K562 (cell line): Measurements from ENCODE around the gene TBX6. TPM values are rescaled to one million over a fixed set of nuclear protein-coding genes. Genes with fewer than 3 reads are reported as not detected.

Experiments used
- ARID2 ChIP-seq: fragments of 450-650 bp; IDR thresholded peaks from 2 replicates; pipeline ENCODE4 v1.6.1; 2017; ENCODE audit warnings: antibody characterized with exemption, mild to moderate bottlenecking
- CREBBP ChIP-seq: IDR thresholded peaks from one replicate; pipeline ENCODE4 v1.6.1; 2012; ENCODE audit warnings: low read depth, mild to moderate bottlenecking, control low read depth, inconsistent platforms, low read length
- KAT7 ChIP-seq: sonication (generic); formaldehyde crosslinking; IDR thresholded peaks from 2 replicates; pipeline ENCODE4 v1.8.0; 2022; ENCODE audit warnings: missing genetic modification reagents, mild to moderate bottlenecking, borderline replicate concordance
- NFYB ChIP-seq: IDR thresholded peaks from 2 replicates; pipeline ENCODE4 v1.6.1; 2011; ENCODE audit warnings: mild to moderate bottlenecking, moderate library complexity; ENCODE audit not compliant: insufficient read length; ENCODE audit errors: extremely low read depth
- RBM25 ChIP-seq: fragments of 200-400 bp; formaldehyde crosslinking; IDR thresholded peaks from 2 replicates; pipeline ENCODE4 v1.6.1; 2018; ENCODE audit warnings: low read length, low read depth, moderate library complexity; ENCODE audit not compliant: severe bottlenecking
- RNF219 ChIP-seq: fragments of 250-450 bp; sonication (Bioruptor Pico); IDR thresholded peaks from 2 replicates; pipeline ENCODE4 v1.5.0; 2022; ENCODE audit warnings: mild to moderate bottlenecking
- TAF9B ChIP-seq: fragments of 450-650 bp; IDR thresholded peaks from 2 replicates; pipeline ENCODE4 v1.6.1; 2018; ENCODE audit warnings: mild to moderate bottlenecking; ENCODE audit not compliant: partially characterized antibody
- TBL1XR1 ChIP-seq, 2 experiments: IDR thresholded peaks; 2 replicates each; pipeline ENCODE4 v1.6.1; 2012; ENCODE audit warnings: improper control_type of control experiment in 2 of 2, low read length in 2 of 2, mild to moderate bottlenecking in 1 of 2
- TFE3 ChIP-seq: fragments of 450-650 bp; formaldehyde crosslinking; IDR thresholded peaks from 2 replicates; pipeline ENCODE4 v1.4.0; 2020; ENCODE audit warnings: mild to moderate bottlenecking, mixed read lengths
- ZMIZ1 ChIP-seq, 2 experiments: fragments of 150-350 bp in 1 of 2; IDR thresholded peaks; 2 replicates each; pipeline ENCODE4 v1.6.1; 2012 to 2016; ENCODE audit warnings: low read depth in 2 of 2, low read length in 2 of 2, mild to moderate bottlenecking in 1 of 2, moderate library complexity in 1 of 2
- ZNF134 ChIP-seq: fragments of 250-450 bp; sonication (Bioruptor Pico); conservative IDR thresholded peaks from 2 replicates; pipeline ENCODE4 v1.4.0; 2020
- ZNF263 ChIP-seq: sonication (generic); formaldehyde crosslinking; IDR thresholded peaks from 2 replicates; pipeline ENCODE4 v1.8.0; 2022; ENCODE audit warnings: mild to moderate bottlenecking, missing genetic modification reagents, borderline replicate concordance
- ZNF592 ChIP-seq: fragments of 450-650 bp; IDR thresholded peaks from 2 replicates; pipeline ENCODE4 v1.6.1; 2017; ENCODE audit warnings: antibody characterized with exemption, mild to moderate bottlenecking
- polyA plus RNA-seq, 8 experiments: library from polyadenylated mRNA; depleted of rRNA in 4 of 8; stranded (reverse) in 5 of 8; unstranded in 3 of 8; fragments of >200 nt; fragmentation: Nextera tagmentation in 2 of 8; fragmentation: Illumina TruSeq in 1 of 8; extraction: Ambion mirVana in 2 of 8; extraction: Trizol in 1 of 8; gene quantifications; 2 replicates each; pipeline versions ENCODE4 v1.2.1 to v1.2.3, GENCODE V29; 2011 to 2014; ENCODE audit warnings: inconsistent platforms in 1 of 8, missing spikeins in 1 of 8
- total RNA-seq, 7 experiments: library from RNA; depleted of rRNA in 6 of 7; stranded (reverse); fragments of >200 nt in 6 of 7; fragmentation: Illumina TruSeq in 2 of 7; extraction: Trizol in 2 of 7; gene quantifications; 2 replicates each; pipeline versions ENCODE4 v1.2.1 to v1.2.3, GENCODE V29; 2011 to 2021; ENCODE audit warnings: low replicate concordance in 1 of 7

The TBX6 gene
- total and polyA plus RNA-seq, 9 of the 15 experiments (the other 6 are each of a cell fraction or from before 2014, with no cell fraction given) = 0.07 to 0.58 (median 0.11) TPM; not detected in 2

GRCh38 chr16:30063893-30064728 is 27.6 kb downstream of the TBX6 start (continued):
- TF ChIP-seq ZMIZ1 (IDR thresholded peaks at IDR 0.05; ENCODE audit: low read depth in 2 of 2, low read length in 2 of 2) (no peak), TFE3 (peak; percentile 83), ZNF263 (CRISPR knock-in tag) (peak; percentile 98), NFYB (no peak), TAF9B (no peak), CREBBP (no peak), TBL1XR1 (IDR thresholded peaks at IDR 0.05; ENCODE audit: low read length in 2 of 2) (no peak), ZNF592 (peak; percentile 76), KAT7 (CRISPR knock-in tag) (no peak; the same call in 1 of the 2 replicates), ARID2 (no peak), ZNF134 (CRISPR knock-in tag) (no peak), RBM25 (no peak), RNF219 (CRISPR knock-in tag) (no peak)
